NCI-H1436 treated with DMSO at 0.1 percent for 48 hours (cell line): ENCODE measurements around the gene TUBA8.
"Not testable (repeated sequence)": the region's sequence is repeated elsewhere in the genome, so short reads cannot be mapped to it uniquely, and the experiment has no call there.

Experiments used
- DNase-seq: peaks from one replicate; lab custom pipeline; 2025; lab: John Stamatoyannopoulos, UW

TUBA8 gene

GRCh38 chr22:18077639-18078328 lies 32.8 kb upstream of the TUBA8 start, which contains the start of gene PEX26:
Gene PEX26 (plus strand): TSS chr22:18077990. CDS start chr22:18078377, 387 bp downstream.
- peak; percentile 70 for DNase-seq

- no peak for DNase-seq
These were observed 32.1 kb upstream of the TUBA8 start for GRCh38 chr22:18078329-18079041.

GRCh38 chr22:18079706-18080233 lies 30.8 kb upstream of the TUBA8 start:
- no peak for DNase-seq

GRCh38 chr22:18081416-18081815 lies 29.2 kb upstream of the TUBA8 start:
- no peak for DNase-seq

GRCh38 chr22:18082467-18082866 lies 28.1 kb upstream of the TUBA8 start:
- DNase-seq, result no peak

GRCh38 chr22:18083406-18083805 lies 27.2 kb upstream of the TUBA8 start:
- no peak for DNase-seq

GRCh38 chr22:18085188-18085587 lies 25.4 kb upstream of the TUBA8 start:
- no peak for DNase-seq

GRCh38 chr22:18087350-18087855 lies 23.2 kb upstream of the TUBA8 start:
- no peak for DNase-seq

- DNase-seq, result no peak
These were observed 21.6 kb upstream of the TUBA8 start for GRCh38 chr22:18088825-18089568.

- no peak for DNase-seq
These were observed 20.3 kb upstream of the TUBA8 start for GRCh38 chr22:18090286-18090685.

GRCh38 chr22:18091478-18091877 lies 19.1 kb upstream of the TUBA8 start:
- DNase-seq, result no peak

- DNase-seq, result no peak
These were observed 18.6 kb upstream of the TUBA8 start for GRCh38 chr22:18091916-18092526.

GRCh38 chr22:18093661-18094060 lies 16.9 kb upstream of the TUBA8 start:
- DNase-seq, result no peak

- no peak for DNase-seq
These were observed 15.4 kb upstream of the TUBA8 start for GRCh38 chr22:18095101-18095805.

- DNase-seq, result no peak
These were observed 13.8 kb upstream of the TUBA8 start for GRCh38 chr22:18096823-18097222.

- no peak for DNase-seq
These were observed 9.8 kb upstream of the TUBA8 start for GRCh38 chr22:18100781-18101180.

GRCh38 chr22:18101536-18101935 lies 9.1 kb upstream of the TUBA8 start:
- no peak for DNase-seq

GRCh38 chr22:18103527-18104269 lies 6.9 kb upstream of the TUBA8 start:
- DNase-seq, result no peak

- DNase-seq, result no peak
These were observed 6.0 kb upstream of the TUBA8 start for GRCh38 chr22:18104566-18104965.

GRCh38 chr22:18105981-18106380 lies 4.6 kb upstream of the TUBA8 start:
- not testable (repeated sequence) for DNase-seq
